MV-4-11 (cell line): ENCODE measurements around the gene BDH1.
A peak's percentile ranks its signal among the peaks of the same experiment; 100 is the strongest.
"Not testable (repeated sequence)": the region's sequence is repeated elsewhere in the genome, so short reads cannot be mapped to it uniquely, and the experiment has no call there.

Source experiments
- DNase-seq: peaks from one replicate; lab custom pipeline; 2025; lab: John Stamatoyannopoulos, UW

BDH1 gene

DNA sequence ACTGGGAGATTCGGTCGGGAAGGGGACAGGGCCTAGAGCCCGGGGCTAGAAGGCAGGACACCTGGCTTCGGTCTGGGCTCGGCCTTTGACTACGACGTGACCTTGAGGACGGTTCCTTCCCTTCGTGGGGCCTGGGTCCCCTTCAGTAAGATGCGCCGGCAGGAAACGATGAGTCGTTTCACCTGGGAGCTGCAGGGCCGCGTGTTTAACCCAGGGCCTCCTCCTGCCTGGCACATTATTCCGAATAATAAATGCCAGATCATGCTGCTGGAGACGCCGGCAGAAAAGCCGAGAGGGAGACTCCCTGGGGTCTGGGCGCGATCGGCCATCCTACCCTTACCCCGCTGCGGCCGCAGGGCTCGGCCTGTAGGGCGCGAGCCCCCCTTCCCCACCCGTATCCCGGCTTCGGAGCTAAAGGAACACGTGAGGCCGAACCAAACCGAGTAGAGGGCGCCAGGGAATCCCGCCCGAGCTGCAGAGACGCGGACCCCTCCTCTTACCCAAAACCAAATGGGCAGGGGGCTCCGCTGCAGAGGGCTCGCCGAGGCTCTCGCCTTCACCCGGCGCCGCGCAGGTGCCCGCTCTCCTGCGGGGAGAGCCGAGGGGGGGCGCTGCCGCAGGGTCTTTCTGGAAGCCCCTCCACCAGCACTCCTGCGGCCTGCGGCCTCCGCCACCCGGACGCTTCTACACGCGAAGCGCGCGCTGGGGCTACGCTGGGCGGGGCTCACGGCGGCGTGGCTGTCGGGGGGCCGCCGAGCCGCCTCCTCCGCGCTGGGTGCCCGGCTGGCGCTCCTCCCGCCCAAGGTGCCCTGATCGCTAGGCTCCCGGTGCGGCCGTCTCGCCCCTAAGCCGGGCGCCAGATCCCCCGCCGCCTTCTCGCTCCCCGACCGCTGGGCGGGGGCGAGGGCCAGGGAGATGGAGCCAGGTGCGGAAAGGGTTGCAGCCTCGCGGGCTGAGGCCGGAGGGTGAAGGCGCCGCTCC, at the start of gene BDH1:
Gene BDH1 (minus strand): TSS at position 688 of the 981 bp plus-strand sequence. CDS start 9,525 bp downstream, outside the sequence.
- peak; percentile 32 for DNase-seq

- DNase-seq, result no peak
These were observed 47.7 kb upstream of the BDH1 start for GRCh38 chr3:197603317-197603933.

- not testable (repeated sequence) for DNase-seq
These were observed 46.6 kb upstream of the BDH1 start for GRCh38 chr3:197602351-197602750.

DNA sequence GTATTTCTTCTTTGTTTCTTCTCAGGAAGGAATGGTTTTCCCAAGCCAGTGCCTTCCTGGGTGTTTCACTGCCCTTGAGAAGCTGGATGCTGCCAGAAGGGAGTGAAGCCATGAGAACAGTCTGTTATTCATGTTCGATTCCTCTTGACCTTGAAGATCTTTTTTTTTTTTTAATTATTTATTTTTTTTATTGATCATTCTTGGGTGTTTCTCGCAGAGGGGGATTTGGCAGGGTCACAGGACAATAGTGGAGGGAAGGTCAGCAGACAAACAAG, 45.7 kb upstream of the BDH1 start:
- not testable (repeated sequence) for DNase-seq

DNA sequence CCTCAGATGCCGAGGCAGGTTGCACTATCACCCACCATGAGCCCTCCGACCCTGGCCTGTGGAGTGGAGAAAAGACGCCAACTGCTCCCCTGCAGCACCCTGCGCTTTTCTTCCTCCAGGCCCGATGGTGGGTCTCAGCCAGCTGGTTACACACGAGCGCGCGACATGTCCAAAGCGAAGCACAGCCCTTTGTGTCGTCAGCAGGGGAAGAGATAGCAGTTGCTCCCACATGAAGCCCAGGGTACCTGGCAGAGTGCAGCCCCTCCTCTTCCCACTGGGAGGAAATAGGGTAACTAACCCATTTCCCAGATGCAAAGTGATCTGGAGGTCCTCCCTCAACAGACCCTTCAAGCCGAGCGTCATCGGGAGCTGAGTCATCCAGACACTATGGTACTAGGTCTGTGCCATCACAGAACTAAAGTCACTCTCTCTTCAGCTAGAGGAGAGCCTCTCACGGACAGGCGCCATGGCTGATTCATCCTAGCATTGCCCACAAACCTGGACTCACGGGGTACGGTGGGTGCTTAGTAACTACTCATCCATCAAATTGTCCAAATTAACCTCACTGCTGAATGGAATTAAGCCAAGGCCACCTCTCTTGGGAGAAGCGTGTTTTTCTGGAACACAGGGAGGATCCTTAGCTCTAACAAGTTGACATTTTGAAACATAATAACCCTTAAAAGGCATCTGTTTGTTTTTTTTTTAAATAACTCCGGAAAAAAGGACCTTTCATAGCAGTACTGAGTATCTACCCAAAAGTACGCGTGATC, 45.2 kb upstream of the BDH1 start:
- DNase-seq, result no peak

- DNase-seq, result no peak
These were observed 43.5 kb upstream of the BDH1 start for GRCh38 chr3:197599089-197599765.

- no peak for DNase-seq
These were observed 42.7 kb upstream of the BDH1 start for GRCh38 chr3:197598404-197598980.

GRCh38 chr3:197597335-197597734, 41.6 kb upstream of the BDH1 start:
- no peak for DNase-seq

GRCh38 chr3:197595470-197596185, 39.9 kb upstream of the BDH1 start:
- no peak for DNase-seq

DNA sequence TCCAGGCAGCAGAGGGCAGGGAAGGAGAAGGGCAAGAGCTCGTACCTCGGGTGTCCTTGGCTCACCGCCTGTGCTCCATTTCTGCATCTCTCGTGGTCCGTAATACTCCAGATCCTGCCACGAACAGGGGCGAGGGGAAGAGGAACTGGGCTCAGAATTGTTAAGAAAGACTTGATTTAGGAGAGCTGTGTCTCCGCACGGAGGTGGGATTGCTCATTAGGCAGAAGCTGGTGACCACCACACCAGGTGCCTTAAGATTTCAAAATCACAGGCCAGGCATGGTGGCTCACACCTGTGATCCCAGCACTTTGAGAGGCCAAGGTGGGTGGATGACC, 37.2 kb upstream of the BDH1 start:
- peak; percentile 8 for DNase-seq

- DNase-seq, result no peak
These were observed 36.7 kb upstream of the BDH1 start for GRCh38 chr3:197592361-197593045.

- DNase-seq, result no peak
These were observed 36.0 kb upstream of the BDH1 start for GRCh38 chr3:197591816-197592215.

- DNase-seq, result no peak
These were observed 34.7 kb upstream of the BDH1 start for GRCh38 chr3:197590313-197590962.

DNA sequence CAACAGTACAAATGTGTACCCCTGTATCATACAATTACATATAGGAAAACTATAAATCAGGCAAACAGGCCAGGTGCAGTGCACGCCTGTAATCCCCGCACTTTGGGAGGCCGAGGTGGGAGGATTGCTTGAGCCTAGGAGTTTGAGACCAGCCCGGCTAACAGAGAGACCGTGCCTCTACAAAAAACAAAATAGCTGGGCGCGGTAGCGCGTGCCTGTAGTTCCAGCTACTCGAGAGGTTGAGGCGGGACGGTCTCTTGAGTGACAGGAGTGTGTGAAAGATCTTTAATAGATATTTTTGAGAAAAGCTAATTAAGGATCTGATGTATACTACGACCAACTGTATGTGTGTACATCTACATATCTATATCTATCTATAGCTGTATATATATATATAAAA, 33.8 kb upstream of the BDH1 start:
- DNase-seq, result no peak

GRCh38 chr3:197586768-197587167, 31.0 kb upstream of the BDH1 start:
- DNase-seq, result not testable (repeated sequence)

DNA sequence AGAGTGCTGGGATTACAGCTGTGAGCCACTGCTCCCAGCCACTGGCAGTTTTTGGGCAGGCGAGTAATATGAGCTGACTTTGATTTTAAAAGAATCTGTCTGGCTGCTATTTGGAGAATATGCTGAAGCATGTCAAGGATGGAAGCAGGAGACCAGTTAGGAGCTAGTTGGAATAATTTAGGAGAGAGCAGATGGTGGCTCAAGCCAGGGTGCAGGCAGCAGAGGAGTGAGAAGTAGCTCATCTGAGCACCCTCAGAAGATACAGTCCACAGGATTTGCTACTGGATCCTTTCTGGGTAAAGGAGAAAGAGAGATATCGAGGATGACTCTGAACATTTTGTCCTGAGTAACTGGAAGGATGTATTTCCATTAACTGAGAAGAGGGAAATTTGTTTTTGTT, 30.4 kb upstream of the BDH1 start:
- DNase-seq, result no peak

GRCh38 chr3:197584733-197585132, 29.0 kb upstream of the BDH1 start:
- DNase-seq, result no peak

- no peak for DNase-seq
These were observed 27.6 kb upstream of the BDH1 start for GRCh38 chr3:197583371-197583770.

DNA sequence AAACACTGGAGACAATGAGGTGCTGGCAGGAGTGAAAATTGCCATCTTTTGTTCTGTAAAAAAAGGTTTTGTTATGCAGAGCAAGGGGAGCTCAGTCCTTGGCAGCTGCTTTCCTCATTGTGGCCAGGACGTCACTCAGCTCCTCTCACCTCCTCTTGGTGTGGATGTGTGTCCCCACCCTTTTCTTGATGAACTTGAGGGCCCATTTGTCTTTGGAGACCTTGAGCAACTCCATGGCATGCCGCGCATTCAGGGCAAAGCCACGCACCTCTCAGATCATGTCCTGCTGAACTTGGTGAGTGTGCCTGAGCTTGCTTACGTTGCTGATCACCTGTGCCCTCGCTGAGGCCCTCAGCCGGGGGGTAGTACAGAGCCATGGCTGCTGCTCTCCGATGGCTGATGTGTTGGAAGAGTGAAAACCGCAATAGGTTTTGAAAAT, 24.5 kb upstream of the BDH1 start:
- no peak for DNase-seq

DNA sequence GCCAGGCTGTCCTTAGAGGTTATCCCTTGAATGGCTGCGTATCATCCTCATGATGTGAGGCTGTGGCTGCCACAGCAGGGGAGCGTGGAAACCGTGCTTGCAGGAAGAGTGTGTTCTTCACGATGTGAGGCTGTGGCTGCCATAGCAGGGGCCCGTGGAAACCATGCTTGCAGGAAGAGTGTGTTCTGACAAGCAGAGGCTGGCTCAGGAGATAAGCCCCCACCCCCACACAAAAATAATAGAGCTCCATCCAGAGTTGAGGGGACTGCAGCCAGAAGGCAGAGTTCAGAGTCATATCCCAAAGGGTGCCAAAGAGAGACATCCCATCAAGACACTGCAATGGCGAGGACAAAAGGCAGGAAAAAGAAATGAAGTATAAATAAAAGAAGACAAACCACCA, 22.6 kb upstream of the BDH1 start:
- DNase-seq, result no peak
